DMS153 treated with DMSO at 0.1 percent for 48 hours (cell line): ENCODE results near the gene RCAN2.
A peak's percentile ranks its signal among the peaks of the same experiment; 100 is the strongest.

Source experiments
- DNase-seq: peaks from one replicate; lab custom pipeline; 2025; ENCODE audit not compliant: unreplicated experiment; lab: John Stamatoyannopoulos, UW

RCAN2 gene

DNA sequence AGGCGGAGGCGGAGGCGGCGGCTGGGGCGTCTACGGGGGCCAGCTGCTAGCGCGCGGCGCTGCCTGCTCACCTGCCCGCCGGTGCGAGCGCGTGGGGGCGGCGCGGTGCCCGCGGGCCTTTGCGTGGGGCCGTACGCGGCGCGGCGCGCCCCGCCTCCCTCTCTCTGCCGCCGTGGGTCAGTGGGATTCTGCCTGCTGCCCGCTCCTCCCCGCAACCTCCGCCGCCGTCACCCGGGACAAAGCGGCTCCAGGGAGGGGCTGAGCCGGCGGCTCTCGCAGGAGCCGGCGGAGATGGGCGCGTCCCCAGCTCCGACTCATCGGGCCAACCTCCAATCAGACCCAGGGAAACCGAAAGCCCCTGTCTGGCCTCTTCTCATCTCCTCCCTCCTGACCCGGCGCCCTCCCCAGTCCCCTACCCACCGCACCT lies at the start of gene RCAN2:
Gene RCAN2 (minus strand): TSS at position 249 of the 427 bp plus-strand sequence.
- DNase-seq = peak; percentile 50

DNA sequence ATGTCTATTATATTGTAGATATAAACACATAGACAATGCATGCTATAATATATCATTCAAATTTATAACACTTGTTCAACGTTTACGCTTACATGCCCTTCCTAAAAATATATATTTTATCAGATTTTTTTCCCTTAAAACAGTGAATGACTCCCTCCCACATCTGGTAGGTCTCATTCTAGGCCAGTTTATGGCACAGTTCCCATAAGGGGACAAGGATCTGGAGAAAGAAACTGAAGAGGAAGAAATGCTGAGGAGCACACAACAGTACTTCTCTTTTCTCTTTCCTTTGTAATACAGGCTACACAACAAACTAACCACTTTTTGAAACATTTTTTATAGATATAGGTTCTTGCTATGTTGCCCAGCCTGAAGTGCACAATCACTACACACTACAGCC lies 48.6 kb upstream of the RCAN2 start:
- no peak for DNase-seq

GRCh38 chr6:46538800-46539480 lies 47.7 kb upstream of the RCAN2 start:
- DNase-seq = no peak

GRCh38 chr6:46530896-46531295 lies 39.6 kb upstream of the RCAN2 start:
- DNase-seq = no peak

GRCh38 chr6:46528961-46529750 lies 37.9 kb upstream of the RCAN2 start:
- no peak for DNase-seq

GRCh38 chr6:46526607-46527006 lies 35.4 kb upstream of the RCAN2 start:
- DNase-seq = no peak

- no peak for DNase-seq
Measured at GRCh38 chr6:46525583-46525982, 34.3 kb upstream of the RCAN2 start.

DNA sequence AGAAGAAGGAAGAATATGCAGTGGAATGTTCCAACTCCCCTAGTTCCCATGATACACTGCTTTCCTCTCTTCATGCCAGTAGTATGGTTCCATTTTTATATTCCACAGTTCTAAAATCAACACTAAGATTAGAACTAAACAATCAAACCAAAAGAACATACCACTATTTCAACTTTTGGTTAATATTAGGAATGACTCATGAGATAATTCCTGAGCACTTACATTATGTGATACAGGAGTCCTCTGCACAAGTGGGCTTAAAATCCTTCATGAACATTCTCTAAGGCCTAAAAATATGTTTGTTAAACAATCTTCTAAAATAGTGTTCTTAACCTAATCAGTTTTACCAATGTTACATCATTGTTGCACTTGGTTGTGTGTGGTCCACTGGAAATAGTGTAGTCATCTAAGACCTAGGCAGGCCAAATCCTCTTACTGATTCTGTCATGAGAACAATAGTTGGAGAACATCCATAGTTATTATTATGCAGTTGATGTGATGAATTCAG lies 30.3 kb upstream of the RCAN2 start:
- no peak for DNase-seq

- DNase-seq = no peak
Measured at GRCh38 chr6:46517202-46517601, 26.0 kb upstream of the RCAN2 start.

DNA sequence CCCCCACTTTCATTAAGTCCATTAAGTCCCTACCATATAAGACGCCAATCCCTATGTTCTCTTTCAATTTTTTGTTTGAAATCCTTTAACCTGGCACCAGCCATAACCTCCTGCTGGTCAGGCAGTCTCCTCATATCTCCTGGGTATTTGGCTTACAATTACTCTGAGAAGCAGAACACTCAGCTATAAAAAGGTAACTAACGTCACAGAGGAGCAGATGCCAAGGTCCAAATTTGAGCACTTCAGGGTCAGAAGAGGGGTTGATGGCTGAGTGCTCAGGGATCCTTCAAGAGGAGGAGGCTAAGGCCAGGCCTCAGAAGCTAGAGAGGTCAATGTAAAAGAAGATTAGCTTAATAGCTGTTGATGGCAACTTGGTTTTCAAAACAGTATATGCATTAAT lies 22.3 kb upstream of the RCAN2 start:
- no peak for DNase-seq

DNA sequence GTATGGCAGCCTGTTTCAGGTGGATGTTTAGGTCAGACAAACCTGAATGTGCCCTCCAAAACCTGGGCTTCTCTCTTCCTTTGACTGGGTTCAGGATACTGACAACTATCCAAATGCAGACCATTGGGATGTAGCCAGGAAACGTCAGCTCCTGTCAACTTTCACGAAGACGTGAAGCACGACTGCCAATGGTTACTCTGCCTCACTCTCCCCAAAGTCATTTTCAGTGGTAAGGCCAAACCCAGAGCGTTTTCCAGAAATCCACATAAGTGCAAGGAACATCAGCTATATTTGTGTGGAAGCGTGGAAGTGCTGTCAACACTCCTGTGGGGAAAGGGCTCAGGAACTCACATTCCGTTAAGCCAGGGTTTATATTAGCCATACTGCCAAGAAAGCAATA lies 20.1 kb upstream of the RCAN2 start:
- DNase-seq = no peak

- no peak for DNase-seq
Measured at GRCh38 chr6:46510651-46511050, 19.4 kb upstream of the RCAN2 start.

- DNase-seq = no peak
Measured at GRCh38 chr6:46509981-46510510, 18.8 kb upstream of the RCAN2 start.

DNA sequence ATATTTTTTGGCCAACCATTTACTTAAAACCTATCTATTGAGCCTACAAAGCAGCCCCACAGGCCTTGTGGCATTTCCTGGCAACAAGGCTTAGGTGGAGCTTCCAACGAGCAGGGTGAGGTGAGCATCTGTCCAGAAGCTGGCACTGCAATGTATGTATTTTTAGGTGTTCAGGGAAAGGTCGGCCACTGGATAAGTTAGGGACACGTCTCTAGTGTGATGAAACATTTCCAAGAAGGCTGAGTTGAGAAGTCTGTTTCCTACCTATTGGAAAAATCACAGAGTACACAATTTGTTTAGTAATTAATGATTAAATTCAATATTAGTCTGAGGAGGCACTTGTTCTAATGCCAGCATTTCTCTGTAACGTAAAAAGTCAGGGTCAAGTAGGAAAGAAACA lies 17.8 kb upstream of the RCAN2 start:
- DNase-seq = no peak

GRCh38 chr6:46507426-46507825 lies 16.2 kb upstream of the RCAN2 start:
- DNase-seq = no peak

DNA sequence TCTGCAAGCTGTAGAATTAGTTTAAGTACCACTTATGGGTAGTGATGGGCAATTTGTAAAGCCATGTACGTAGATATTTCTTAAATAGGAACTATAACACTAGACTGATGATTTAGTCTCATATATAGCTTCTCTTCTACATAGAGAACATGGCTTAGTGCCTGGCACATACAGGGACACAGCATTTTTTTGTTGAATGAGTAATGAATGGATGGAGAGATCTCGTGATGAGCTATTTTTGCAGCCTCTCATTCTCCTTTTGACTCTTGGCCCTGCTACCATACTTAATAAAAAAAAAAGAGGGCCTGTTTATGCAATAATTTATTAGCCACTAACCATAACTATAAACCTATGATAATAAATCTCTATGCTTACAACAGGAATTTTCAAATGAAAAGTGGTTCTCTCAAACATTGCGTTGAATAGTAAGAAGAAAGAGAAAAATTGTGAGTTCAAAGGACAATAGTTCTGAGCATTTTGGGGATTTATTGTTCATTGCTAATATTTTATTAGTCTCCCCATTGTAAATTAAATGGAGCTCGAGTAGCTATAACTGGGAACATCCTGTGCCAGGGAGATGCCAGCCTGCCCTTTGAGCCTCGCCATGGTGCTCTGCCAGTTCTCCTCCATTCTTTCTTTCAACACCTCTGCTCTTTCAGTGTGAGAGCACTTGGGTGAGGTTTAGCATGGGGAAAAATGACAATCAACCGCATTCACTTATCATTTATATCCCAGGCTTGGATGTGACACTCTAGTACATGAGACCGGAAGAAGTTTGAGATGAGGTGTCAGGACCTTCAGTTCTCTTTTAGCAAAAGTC lies 14.7 kb upstream of the RCAN2 start:
- no peak for DNase-seq

DNA sequence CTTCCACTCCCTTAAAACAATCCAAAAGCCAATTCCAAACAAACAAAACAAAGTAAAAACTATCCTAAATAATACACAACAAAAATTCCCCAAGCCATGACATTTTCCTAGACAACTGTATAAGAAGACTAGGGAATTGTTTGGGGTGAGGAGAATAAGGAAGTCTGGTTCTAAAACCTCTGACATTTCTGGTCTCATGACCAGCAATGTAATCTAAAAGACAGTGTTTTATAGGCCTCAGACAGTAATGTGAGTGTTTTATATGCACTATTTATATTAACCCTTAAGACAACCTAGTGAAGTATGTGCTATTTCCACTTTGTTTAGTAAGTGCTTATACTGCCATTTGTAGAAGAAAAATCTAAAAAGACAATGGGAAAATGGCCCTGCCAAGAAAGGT lies 13.0 kb upstream of the RCAN2 start:
- DNase-seq = no peak

DNA sequence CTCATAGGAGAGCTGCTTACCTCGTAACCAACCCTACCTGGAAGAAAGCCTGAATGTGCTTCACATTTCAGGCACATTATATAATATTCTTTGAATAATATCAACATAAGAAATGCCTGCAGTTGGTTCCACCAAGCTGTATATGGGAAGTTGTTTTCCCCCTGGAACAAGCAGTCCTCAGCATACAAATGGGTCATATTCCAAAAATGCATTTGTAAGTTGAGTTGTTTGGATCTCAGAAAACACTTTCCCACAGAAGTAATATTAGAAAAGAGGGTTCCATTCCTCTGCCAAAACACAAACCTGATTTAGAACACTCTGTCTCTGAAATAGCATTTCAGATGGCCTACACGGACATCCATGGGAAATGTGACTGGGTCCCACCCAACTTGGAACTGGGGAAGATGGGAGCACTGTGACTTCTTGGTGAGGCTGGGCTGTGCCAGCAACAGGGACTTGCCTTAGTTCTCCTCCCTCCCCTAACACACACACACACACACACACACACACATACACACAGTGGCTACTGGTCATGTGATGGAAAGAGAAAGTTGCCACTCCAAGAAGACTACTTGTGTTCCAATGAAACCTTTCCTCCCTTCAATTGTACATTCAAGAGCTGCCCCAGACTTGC lies 11.4 kb upstream of the RCAN2 start:
- DNase-seq = no peak

- no peak for DNase-seq
Measured at GRCh38 chr6:46501136-46502089, 10.2 kb upstream of the RCAN2 start.

DNA sequence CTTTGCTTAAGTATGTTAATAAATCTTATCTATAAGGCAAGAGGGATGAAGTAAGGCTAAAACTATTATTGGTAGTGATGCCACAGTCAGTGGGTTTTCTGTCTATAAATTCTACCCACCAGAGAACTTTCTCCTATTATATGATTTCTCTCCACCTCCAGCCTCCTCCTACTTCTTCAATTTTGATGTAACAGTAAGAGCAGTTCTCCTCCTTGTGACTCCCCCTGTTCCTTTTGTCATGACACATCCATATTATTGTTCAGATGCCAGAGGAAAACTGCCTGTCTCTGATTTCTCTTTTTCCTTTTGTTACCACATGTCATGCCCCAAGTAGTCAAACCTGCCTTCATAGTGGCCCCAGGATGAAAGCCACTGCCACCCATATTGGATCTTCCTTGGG lies 9.1 kb upstream of the RCAN2 start:
- DNase-seq = no peak
